GM23338 (cell line): Measurements from ENCODE around the gene SCART1. TPM values are rescaled to one million over a fixed set of nuclear protein-coding genes. Genes with fewer than 3 reads are reported as not detected.
"Not testable (repeated sequence)": the region's sequence is repeated elsewhere in the genome, so short reads cannot be mapped to it uniquely, and the experiment has no call there.

Source experiments
- ATAC-seq: fragments of 200-7000 bp; cut with Tn5 transposase; 3 replicates; pipeline ENCODE4 v1.9.1; 2020
- DNase-seq: peaks from one replicate; pipeline ENCODE4 v3.0.0-alpha.2; 2015; ENCODE audit warnings: low spot score
- H2AFZ ChIP-seq: fragments of 200-600 bp; sonication (generic); 2 replicates; pipeline ENCODE4 v1.8.0; 2016; ENCODE audit warnings: antibody characterized with exemption, mild to moderate bottlenecking, moderate library complexity
- H3F3A ChIP-seq: fragments of 200-600 bp; sonication (generic); replicated peaks from 2 replicates; pipeline ENCODE4 v1.8.0; 2017; ENCODE audit warnings: antibody characterized with exemption, mixed run types, low read depth
- H3K27ac ChIP-seq: fragments of 200-600 bp; sonication (generic); 2 replicates; pipeline ENCODE4 v1.6.1; 2016; ENCODE audit warnings: low read depth
- H3K27me3 ChIP-seq: fragments of 200-600 bp; sonication (generic); 2 replicates; pipeline ENCODE4 v1.8.0; 2016; ENCODE audit warnings: mild to moderate bottlenecking, mixed run types, moderate library complexity; ENCODE audit not compliant: insufficient read depth
- H3K36me3 ChIP-seq: fragments of 200-600 bp; sonication (generic); 2 replicates; pipeline ENCODE4 v1.8.0; 2016; ENCODE audit warnings: mild to moderate bottlenecking; ENCODE audit not compliant: insufficient read depth
- H3K4me1 ChIP-seq: fragments of 200-600 bp; sonication (generic); 2 replicates; pipeline ENCODE4 v1.8.0; 2016; ENCODE audit warnings: mild to moderate bottlenecking, moderate library complexity; ENCODE audit not compliant: insufficient read depth
- H3K4me2 ChIP-seq: fragments of 200-600 bp; sonication (generic); 2 replicates; pipeline ENCODE4 v1.7.1; 2017; ENCODE audit warnings: mixed run types
- H3K4me3 ChIP-seq: fragments of 200-600 bp; sonication (generic); 2 replicates; pipeline ENCODE4 v1.6.1; 2016; ENCODE audit warnings: mixed run types
- H3K79me2 ChIP-seq: fragments of 200-600 bp; sonication (generic); replicated peaks from 2 replicates; pipeline ENCODE4 v1.8.0; 2017; ENCODE audit warnings: mild to moderate bottlenecking; ENCODE audit not compliant: insufficient read depth
- H3K9me2 ChIP-seq: fragments of 200-600 bp; sonication (generic); 2 replicates; pipeline ENCODE4 v1.8.0; 2017; ENCODE audit not compliant: insufficient read depth
- H4K20me1 ChIP-seq: fragments of 200-600 bp; sonication (generic); replicated peaks from 2 replicates; pipeline ENCODE4 v1.8.0; 2017; ENCODE audit warnings: mild to moderate bottlenecking; ENCODE audit not compliant: insufficient read depth
- H3K27ac Mint-ChIP-seq: 2 replicates; pipeline ENCODE4 v1.8.0; 2020; ENCODE audit warnings: inconsistent platforms, mild to moderate bottlenecking, moderate library complexity, mixed read lengths
- H3K27me3 Mint-ChIP-seq: 3 replicates; pipeline ENCODE4 v1.8.0; 2022; ENCODE audit warnings: low read depth, mild to moderate bottlenecking, moderate library complexity, mixed read lengths, inconsistent platforms; ENCODE audit not compliant: insufficient read depth, poor library complexity
- H3K36me3 Mint-ChIP-seq: 3 replicates; pipeline ENCODE4 v1.8.0; 2021; ENCODE audit warnings: low read depth, mild to moderate bottlenecking, inconsistent platforms, moderate library complexity, mixed read lengths
- H3K4me1 Mint-ChIP-seq: 3 replicates; pipeline ENCODE4 v1.8.0; 2020; ENCODE audit warnings: mild to moderate bottlenecking, inconsistent platforms, mixed read lengths
- H3K4me3 Mint-ChIP-seq: 3 replicates; pipeline ENCODE4 v1.8.0; 2021; ENCODE audit warnings: moderate library complexity, mild to moderate bottlenecking, inconsistent platforms, mixed read lengths
- H3K9me3 Mint-ChIP-seq: 3 replicates; pipeline ENCODE4 v1.8.0; 2020; ENCODE audit warnings: moderate library complexity, mild to moderate bottlenecking, inconsistent platforms, mixed read lengths
- EZH2phosphoT487 ChIP-seq: fragments of 200-600 bp; sonication (generic); IDR thresholded peaks from one replicate; pipeline ENCODE4 v1.8.1; 2018; ENCODE audit warnings: antibody characterized with exemption; ENCODE audit not compliant: unreplicated experiment
- JUNB ChIP-seq: IDR thresholded peaks from one replicate; pipeline ENCODE4 v1.6.1; 2016; ENCODE audit warnings: antibody characterized with exemption; ENCODE audit not compliant: unreplicated experiment
- NANOG ChIP-seq: IDR thresholded peaks from 2 replicates; pipeline ENCODE4 v1.6.1; 2016; ENCODE audit warnings: antibody characterized with exemption, borderline replicate concordance
- POLR2AphosphoS5 ChIP-seq: IDR thresholded peaks from 2 replicates; pipeline ENCODE4 v1.6.1; 2016; ENCODE audit warnings: antibody characterized with exemption, low read depth
- ZNF114 ChIP-seq: fragments of 250-450 bp; sonication (Bioruptor Pico); IDR thresholded peaks from 2 replicates; pipeline ENCODE4 v1.5.0; 2020; ENCODE audit warnings: mild to moderate bottlenecking, moderate library complexity
- polyA plus RNA-seq: library from polyadenylated mRNA; unstranded; fragments of >200 nt; fragmentation: Nextera tagmentation; extraction: Ambion mirVana; gene quantifications from 2 replicates; pipeline ENCODE4 v1.2.1, GENCODE V29; 2016
- total RNA-seq: library from RNA; depleted of rRNA; stranded (reverse); fragments of >200 nt; shearing (Covaris generic); gene quantifications from 2 replicates; pipeline ENCODE4 v1.2.3, GENCODE V29; 2014
- TF ChIP-seq, protein P1 (sequence below): IDR thresholded peaks from 2 replicates; pipeline ENCODE4 v1.6.1; 2016; ENCODE audit warnings: antibody characterized with exemption

The SCART1 gene
- total and polyA plus RNA-seq, 2 experiments from 2014 or later: 0.59 TPM; not detected in 1

GRCh38 chr10:133411523-133412380 lies 42.0 kb upstream of the SCART1 start:
- no peaks in the 10 kb centered on the region for H3K27me3 Mint-ChIP-seq
- Histone ChIP-seq H3K27ac (no peak overlapping the region), H2AFZ (no peak overlapping the region), H3F3A (no peaks in the 10 kb centered on the region), H3K4me2 (no peak overlapping the region), H3K9me2 (0 out of 2 replicates have a peak, but pooled peaks cover 3% of the 10 kb centered on the region), H4K20me1 (peaks cover 19% of the 10 kb centered on the region), H3K4me3 (no peak overlapping the region), H3K79me2 (peaks cover 63% of the 10 kb centered on the region), H3K36me3 (peaks cover 34% of the 10 kb centered on the region), H3K27me3 (no peaks in the 10 kb centered on the region), H3K4me1 (no peaks in the 10 kb centered on the region)
- H3K36me3 Mint-ChIP-seq: peaks cover 92% of the 10 kb centered on the region
- ATAC-seq: no peak
- H3K4me1 Mint-ChIP-seq: no peaks in the 10 kb centered on the region
- H3K9me3 Mint-ChIP-seq: peaks cover 40% of the 10 kb centered on the region
- DNase-seq: no peak
- no peak overlapping the region for H3K4me3 Mint-ChIP-seq
- TF ChIP-seq NANOG (no peak), JUNB (no peak), ZNF114 (no peak), POLR2AphosphoS5 (no peak)
- TF ChIP-seq, protein P1, sequence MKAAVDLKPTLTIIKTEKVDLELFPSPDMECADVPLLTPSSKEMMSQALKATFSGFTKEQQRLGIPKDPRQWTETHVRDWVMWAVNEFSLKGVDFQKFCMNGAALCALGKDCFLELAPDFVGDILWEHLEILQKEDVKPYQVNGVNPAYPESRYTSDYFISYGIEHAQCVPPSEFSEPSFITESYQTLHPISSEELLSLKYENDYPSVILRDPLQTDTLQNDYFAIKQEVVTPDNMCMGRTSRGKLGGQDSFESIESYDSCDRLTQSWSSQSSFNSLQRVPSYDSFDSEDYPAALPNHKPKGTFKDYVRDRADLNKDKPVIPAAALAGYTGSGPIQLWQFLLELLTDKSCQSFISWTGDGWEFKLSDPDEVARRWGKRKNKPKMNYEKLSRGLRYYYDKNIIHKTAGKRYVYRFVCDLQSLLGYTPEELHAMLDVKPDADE: no peak
- no peak overlapping the region for H3K27ac Mint-ChIP-seq

DNA sequence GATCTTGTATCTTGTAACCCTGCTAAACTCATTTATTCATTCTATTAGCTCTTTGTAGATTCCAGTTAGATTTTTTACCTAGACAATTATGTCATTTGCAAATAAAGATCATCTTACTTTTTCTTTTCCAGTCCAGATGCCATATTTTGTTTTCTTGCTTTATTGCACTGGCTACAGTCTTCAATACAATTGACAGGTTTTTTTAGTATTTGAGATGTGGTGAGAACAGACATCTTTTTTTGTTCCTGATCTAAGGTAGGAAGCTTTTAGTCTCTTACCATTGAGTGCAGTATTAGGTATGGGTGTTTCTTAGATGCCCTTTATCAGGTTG lies 41.4 kb upstream of the SCART1 start:
- peaks cover 57% of the 10 kb centered on the region for H3K79me2 ChIP-seq
- H3K4me2 ChIP-seq: no peak overlapping the region
- H3F3A ChIP-seq: no peaks in the 10 kb centered on the region
- H3K4me1 ChIP-seq: no peaks in the 10 kb centered on the region
- H3K27me3 ChIP-seq: no peaks in the 10 kb centered on the region
- H3K27me3 Mint-ChIP-seq: no peaks in the 10 kb centered on the region
- H3K4me3 Mint-ChIP-seq: no peak overlapping the region
- TF ChIP-seq EZH2phosphoT487: no peak
- no peak for TF ChIP-seq ZNF114
- TF ChIP-seq, protein P1: no peak
- TF ChIP-seq POLR2AphosphoS5: no peak
- no peak for TF ChIP-seq NANOG
- 0 out of 2 replicates have a peak, but pooled peaks cover 3% of the 10 kb centered on the region for H3K9me2 ChIP-seq
- no peak overlapping the region for H3K27ac ChIP-seq
- peaks cover 15% of the 10 kb centered on the region; the same call in 1 of the 2 replicates for H4K20me1 ChIP-seq
- no peak for ATAC-seq
- H2AFZ ChIP-seq: no peak overlapping the region
- no peak overlapping the region for H3K27ac Mint-ChIP-seq
- DNase-seq: no peak
- peaks cover 40% of the 10 kb centered on the region for H3K9me3 Mint-ChIP-seq
- H3K4me3 ChIP-seq: no peak overlapping the region
- H3K36me3 ChIP-seq: peaks cover 34% of the 10 kb centered on the region
- H3K4me1 Mint-ChIP-seq: no peaks in the 10 kb centered on the region
- H3K36me3 Mint-ChIP-seq: peaks cover 86% of the 10 kb centered on the region

DNA sequence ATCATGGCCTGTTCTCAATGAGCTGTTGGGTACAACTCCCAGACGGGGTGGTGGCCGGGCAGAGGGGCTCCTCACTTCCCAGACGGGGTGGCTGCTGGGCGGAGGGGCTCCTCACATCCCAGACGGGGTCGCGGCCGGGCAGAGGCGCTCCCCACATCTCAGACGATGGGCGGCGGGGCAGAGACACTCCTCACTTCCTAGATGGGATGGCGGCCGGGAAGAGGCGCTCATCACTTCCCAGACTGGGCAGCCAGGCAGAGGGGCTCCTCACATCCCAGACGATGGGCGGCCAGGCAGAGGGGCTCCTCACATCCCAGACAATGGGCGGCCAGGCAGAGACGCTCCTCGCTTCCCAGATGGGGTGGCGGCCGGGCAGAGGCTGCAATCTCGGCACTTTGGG lies 39.3 kb upstream of the SCART1 start:
- H3K4me1 ChIP-seq: not testable (repeated sequence)

More for the DNA sequence above, 39.3 kb upstream of the SCART1 start:
- H3K4me3 ChIP-seq, H3K4me1 Mint-ChIP-seq, H3K27me3 ChIP-seq, ATAC-seq, H3K4me2 ChIP-seq, H3K4me3 Mint-ChIP-seq, H4K20me1 ChIP-seq, H2AFZ ChIP-seq, H3K27me3 Mint-ChIP-seq, H3K27ac Mint-ChIP-seq, H3K9me2 ChIP-seq, DNase-seq, H3F3A ChIP-seq, H3K27ac ChIP-seq: not testable (repeated sequence)
- Mint-ChIP-seq H3K9me3 (peaks cover 40% of the 10 kb centered on the region), H3K36me3 (peaks cover 74% of the 10 kb centered on the region)
- peaks cover 34% of the 10 kb centered on the region for H3K36me3 ChIP-seq
- H3K79me2 ChIP-seq: peaks cover 37% of the 10 kb centered on the region
